Jurkat, Clone E6-1 (cell line): Measurements from ENCODE around the gene NANS.
"Not testable (repeated sequence)": the region's sequence is repeated elsewhere in the genome, so short reads cannot be mapped to it uniquely, and the experiment has no call there.

Source experiments
- DNase-seq: peaks from one replicate; pipeline ENCODE4 v3.0.0-alpha.2; 2011; ENCODE audit warnings: low read depth, low spot score
- H3K4me3 ChIP-seq: 2 replicates; pipeline ENCODE4 v1.5.1; 2011; ENCODE audit warnings: mild to moderate bottlenecking, low read length, control low read depth, moderate library complexity

The NANS gene

DNA sequence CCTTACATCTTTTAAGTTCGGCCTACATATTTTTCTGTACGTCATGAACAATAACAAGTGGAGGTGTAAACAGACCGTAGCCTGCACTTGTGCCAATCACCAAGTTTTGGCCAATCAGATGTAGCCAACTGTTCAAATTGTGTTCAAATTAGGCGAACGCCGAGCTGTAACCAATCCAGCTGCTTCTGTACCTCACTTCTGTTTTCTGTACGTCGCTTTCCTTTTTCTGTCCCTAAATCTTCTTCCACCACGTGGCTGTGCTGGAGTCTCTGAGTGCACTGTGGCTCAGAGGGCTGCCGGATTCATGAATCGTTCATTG is 36.0 kb downstream of the NANS start:
- H3K4me3 ChIP-seq = no peak overlapping the region
- no peak for DNase-seq

DNA sequence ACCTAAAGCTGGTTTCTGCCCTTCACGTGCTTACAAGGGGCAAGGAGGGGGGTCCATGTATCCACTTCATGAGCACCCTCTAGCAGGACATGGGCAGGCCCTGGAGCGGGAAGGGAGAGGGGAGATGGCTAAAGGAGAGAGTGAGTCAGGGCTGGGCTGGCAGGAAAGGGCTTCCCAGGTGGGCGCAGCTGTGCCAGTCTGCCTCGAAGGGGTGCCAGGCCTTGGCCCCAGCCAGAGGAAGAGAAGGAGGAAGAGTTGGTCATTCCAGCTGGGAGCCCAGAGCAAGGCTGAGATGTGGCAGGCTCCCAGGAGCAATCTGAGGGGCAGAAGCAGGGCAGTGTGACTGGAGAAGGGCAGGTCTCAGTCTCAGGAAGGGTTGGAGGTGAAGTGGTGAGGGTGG is 37.8 kb downstream of the NANS start:
- no peak overlapping the region for H3K4me3 ChIP-seq
- no peak for DNase-seq

DNA sequence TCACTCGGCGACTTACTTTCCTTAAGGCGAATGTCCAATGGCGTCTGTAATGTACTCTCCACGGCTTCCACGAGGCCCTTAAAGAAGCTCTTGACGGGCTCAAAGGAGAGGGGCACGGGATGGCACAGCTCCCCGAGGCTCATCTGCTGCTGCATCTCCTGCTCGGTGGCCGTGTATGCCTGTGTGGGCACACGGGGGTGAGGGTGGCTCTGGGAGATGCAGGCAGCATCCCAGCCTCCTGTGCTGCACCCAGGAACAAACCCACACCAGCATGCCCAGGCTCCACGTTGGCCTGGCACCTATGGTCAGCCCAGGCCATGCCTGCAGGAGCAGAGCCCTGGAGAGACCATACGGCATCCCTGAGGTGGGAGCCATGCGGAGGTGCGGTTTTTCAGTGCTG is 38.3 kb downstream of the NANS start:
- no peak overlapping the region for H3K4me3 ChIP-seq
- no peak for DNase-seq

DNA sequence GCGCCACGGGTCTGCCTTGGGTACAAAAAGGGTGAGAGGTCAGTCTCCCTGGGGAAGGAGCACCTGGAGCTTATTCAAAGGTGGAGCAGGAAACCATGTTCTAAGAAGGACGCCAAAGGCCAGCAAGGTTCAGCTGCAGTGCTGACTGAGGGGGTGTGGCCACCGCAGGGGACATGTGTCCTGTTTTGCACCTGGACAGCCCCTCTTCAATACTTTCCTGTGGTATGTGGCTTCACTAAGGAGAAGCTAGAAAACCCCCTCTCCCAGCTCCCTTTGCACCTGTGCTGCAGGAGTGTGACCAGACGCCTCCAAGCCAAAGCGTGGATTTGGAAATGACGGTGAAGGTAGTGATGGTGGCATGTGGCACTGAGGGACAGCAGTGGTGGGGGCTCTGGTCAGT is 38.9 kb downstream of the NANS start:
- no peak for DNase-seq
- H3K4me3 ChIP-seq = no peak overlapping the region

DNA sequence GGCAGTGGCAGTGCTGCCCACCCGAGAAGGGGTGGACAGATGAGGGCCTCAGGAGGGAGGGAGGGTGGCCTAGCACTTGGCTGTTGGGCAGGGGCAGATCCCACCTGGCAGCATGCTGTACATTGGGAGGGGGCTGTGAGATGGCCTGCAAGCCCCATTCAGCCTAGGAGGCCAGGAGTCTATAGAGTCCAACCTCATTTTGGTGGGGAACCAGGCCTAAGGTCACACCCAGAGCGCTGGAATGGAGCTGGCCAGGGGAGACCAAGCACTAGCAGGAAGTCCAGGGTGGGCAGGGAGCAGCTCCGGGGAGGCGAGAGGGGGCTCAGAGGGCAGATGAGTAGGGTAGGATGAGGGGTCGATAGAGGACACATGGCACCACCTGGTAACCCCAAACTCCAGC is 39.6 kb downstream of the NANS start:
- DNase-seq = no peak
- H3K4me3 ChIP-seq = no peak overlapping the region

DNA sequence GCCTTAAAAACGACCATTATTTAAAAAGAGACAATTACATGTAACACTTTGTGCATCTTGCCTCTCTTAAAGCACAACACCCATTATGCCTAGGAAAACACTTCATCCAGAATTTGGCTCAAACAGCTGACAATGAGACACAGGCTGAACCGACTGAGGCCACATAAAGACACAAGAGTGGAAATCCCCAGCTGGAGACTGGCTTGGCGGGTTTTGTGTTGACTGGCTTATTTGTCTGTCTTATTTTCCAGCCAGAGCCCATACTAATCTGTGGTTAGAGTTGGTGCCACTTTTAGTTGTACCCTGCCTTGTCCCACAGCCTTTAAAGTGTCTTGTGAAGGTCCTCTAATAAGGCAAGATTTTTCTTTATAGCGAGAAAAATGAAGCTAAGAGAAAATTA is 41.3 kb downstream of the NANS start:
- no peak overlapping the region for H3K4me3 ChIP-seq
- DNase-seq = no peak

DNA sequence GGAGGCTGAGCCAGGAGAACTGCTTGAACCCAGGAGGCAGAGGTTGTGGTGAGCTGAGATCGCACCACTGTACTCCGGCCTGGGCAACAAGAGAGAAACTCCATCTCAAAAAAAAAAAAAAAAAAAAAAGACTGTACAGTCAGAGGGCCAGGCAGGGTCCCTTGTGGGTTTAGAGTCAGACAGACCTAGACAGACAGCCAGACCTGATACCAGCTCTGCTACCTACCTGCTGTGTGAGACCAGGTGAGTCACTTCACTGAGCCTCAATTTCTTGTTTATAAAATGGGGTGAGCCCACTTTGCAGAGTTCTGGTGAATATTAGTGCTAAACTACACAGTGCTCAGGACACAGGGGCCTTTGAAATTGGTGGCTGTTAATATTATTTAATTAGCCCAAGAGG is 42.8 kb downstream of the NANS start:
- no peak overlapping the region for H3K4me3 ChIP-seq
- no peak for DNase-seq

DNA sequence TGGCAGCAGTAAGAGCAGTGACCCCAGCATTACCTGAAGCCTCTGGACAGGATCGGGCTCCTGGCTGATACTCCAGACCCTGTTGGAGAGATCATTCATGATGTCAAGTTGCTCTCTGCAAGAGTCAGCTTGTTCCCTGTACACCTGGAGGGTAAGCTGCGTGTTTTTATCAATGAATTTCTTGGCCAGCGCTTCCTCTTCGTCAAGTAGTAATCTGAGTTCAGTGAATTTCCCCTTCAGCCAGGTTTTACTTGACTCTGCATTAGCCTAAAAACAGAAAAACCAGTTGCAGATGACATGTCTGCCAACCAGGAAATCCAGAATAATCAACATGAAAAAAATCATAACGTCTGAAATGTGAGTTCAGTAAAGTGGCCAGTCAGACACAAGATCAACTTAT is 43.4 kb downstream of the NANS start:
- no peak for DNase-seq
- H3K4me3 ChIP-seq = no peak overlapping the region

DNA sequence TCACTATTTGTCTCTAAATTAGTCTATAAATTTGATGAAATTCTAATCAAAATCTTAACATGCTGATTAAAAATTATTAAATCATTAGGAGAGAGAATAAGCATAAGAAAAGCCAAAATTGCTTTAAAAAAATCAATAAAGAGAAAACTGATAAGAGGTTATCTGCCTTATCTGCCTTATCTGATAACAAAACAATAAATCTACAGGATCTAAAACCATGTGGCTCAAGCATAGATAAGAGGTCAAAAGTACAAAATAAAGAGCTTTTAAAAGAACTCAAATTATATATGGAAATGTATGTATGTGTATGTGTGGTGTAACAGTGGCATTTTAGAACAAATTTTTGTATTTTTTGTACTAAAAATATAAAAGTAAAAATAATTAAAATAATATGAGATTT is 43.9 kb downstream of the NANS start:
- DNase-seq = no peak

DNA sequence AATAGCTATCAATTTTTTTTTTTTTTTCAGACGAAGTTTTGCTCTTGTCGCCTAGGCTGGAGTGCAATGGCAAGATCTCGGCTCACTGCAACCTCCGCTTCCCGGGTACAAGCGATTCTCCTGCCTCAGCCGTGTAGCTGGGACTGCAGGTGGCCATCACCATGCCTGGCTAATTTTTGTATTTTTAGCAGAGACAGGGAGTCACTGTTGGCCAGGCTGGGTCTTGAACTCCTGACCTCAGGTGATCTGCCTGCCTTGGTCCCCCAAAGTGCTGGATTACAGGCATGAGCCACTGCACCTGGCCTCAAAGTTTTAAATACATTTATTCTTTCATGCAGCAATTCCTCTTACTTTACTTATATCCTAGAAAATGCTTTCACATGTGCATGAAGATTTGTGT is 44.9 kb downstream of the NANS start:
- peak overlapping the region; percentile 11 for H3K4me3 ChIP-seq
- no peak for DNase-seq

More for the DNA sequence above, 43.9 kb downstream of the NANS start:
- H3K4me3 ChIP-seq = no peak overlapping the region

DNA sequence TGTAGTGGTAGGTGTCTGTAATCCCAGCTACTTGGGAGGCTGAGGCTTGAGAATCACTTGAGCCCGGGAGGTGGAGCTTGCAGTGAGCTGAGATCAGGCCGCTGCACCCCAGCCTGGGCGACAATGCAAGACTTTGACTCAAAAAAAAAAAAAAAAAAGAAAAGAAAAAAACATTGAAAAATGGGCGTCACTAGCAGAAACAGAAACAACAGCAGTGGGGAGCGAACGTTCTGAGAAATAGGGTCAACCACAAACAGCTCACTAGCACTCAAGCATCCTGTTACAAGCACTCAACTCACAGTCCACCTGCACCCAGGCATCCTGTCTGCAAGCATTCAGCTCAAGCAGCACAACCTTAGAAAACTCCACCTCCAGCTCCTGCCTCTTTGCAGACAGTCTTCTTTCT is 45.3 kb downstream of the NANS start:
- peak; percentile 100 for DNase-seq
- H3K4me3 ChIP-seq = peak overlapping the region; percentile 29

DNA sequence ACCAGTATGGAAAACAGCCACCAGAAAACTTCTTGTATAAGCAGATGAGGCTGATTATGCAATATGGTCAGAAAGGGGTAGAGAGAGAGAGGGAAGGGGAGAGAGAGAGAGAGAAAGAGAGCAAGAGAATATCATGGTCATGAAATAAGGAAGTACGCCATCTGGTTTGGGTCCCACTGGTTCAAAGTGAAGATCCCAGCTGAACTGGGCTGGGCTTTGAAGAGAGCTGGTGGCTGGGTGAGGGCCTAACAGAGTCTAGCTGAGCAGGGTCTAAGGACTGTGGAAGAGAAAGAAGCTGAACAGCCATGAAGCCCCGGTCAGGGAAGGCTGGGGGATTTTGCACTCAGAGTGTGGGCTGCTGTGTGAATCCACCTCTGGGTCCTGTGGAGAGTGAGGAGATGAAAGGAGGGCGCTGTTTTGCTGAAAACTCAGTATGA is 47.9 kb downstream of the NANS start:
- no peak for DNase-seq
- no peak overlapping the region for H3K4me3 ChIP-seq

DNA sequence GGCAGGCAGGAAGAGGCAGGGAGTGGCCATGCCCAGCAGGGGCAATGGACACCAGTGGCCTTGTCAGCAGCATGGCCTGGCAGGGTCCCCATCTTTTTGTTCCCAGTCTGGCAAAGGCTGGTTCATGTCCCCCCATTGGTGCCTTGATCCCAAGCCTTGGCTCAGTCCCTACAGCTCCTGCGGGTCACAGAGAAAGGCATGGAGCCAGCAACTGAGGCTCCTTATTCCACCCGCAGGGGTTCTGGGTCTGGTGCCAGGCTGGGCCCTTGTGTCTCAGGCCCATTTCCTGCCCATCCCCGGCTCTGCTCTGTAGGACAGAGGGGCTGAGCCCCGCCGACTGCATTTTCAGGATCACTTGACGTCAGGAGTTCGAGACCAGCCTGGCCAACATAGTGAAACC is 48.5 kb downstream of the NANS start:
- no peak for DNase-seq
- no peak overlapping the region for H3K4me3 ChIP-seq

DNA sequence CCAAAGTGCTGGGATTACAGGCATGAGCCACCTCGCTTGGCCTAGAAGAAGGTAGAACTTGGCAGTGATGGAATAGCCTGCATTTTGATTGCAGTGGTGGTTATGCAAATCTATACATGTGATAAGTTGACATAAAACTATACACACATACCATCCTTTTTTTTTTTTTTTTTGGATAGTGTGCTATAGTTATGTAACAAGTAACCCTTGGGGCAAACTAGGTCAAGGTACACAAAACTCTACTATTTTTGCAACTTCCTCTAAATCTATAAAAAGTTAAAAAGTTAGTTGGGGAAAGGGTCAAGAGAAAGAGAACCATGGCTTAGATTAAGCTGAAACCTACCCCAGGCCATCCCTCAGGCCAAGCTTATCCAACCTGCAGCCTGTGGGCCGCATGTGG is 51.4 kb downstream of the NANS start:
- H3K4me3 ChIP-seq = peak overlapping the region; percentile 18; the same call in 1 of the 2 replicates
- DNase-seq = no peak

DNA sequence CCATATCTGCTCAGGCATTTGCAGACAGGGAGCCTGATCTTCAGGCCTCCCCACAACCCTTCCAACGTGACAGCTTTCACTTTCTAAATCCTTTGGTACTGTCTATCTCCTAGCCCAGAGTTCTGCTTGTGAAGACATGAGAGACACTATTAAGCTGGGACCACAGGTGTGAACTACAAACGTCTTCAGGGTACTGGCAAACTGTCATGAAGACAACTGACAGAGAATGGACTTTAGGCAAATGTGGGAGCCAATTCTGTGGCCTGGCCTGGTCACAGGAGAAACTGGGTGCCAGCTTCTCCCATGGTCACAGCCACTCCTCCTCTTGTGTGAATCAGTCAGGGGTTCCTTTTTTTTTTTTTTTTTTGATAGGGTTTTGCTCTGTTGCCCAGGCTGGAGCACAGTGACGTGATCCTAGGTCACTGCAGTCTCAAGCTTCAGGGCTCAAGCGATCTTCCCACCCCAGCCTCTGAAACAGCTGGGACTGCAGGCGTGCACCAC is 52.0 kb downstream of the NANS start:
- H3K4me3 ChIP-seq = 0 out of 2 replicates have a peak overlapping the region, but pooled peaks have one; percentile 18
- peak; percentile 86 for DNase-seq

DNA sequence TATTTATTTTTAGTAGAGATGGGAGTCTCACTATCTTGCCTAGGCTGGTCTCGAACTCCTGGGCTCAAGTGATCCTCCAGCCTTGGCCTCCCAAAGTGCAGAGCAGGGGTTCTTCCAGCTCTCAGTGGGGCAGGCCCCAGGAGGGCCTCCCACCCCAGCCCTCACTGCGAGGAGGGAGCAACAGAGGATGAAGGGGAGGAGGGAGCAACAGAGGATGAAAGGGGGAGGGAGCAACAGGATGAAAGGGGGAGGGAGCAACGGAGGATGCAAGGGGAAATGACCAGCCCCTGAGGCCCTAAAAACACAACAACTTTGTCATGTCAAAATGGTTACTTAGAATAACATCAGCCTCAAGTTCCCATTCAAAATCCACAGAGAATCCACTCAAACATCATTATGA is 52.5 kb downstream of the NANS start:
- no peak for DNase-seq
- no peak overlapping the region for H3K4me3 ChIP-seq

DNA sequence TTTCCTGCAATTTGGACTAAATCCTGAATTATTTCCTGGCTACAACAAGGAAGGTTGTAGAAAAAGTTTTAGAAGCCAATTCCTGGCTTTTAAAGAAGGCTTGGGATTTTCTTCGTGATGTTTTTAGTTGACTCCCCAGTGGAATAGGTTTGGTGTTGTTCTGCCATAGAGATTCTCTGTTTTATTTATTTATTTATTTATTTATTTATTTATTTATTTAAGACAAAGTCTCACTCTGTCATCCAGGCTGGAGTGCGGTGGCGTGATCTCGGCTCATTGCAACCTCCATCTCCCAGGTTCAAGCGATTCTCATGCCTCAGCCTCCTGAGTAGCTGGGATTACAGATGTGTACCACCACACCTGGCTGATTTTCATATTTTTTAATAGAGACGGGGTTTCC is 60.6 kb downstream of the NANS start:
- DNase-seq, H3K4me3 ChIP-seq: not testable (repeated sequence)

DNA sequence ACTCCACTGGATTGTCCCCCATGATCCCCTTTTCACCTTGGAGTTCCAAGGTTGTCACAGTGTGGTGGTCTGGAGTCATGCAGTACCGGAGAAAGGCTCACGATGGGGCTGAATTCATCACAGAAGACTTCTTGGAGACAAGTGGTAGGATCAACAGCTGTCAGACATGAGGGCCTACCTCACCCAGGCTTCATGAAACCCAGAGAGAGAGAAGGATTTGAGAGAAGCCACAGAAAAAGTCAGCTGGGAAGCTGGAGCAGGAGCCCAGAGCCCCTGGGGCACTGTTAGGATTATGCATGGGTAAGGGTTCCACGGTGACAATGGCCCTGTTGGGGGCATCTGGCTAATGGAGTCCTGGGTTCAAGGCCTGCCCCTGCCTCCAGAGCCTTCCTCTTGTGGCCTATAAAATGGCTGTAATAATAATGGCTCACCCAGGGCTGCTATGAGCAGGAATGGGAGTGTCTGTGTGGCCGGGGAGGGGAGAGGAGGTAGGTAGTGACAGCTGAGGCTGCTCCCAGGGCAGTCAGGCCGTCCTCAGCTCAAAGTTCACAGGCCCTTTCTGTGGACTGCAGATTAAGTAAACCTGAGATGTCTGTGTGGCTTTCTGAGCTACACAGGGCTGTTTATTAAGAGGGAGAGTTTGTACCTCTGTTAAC is 61.6 kb downstream of the NANS start:
- peak; percentile 68 for DNase-seq

DNA sequence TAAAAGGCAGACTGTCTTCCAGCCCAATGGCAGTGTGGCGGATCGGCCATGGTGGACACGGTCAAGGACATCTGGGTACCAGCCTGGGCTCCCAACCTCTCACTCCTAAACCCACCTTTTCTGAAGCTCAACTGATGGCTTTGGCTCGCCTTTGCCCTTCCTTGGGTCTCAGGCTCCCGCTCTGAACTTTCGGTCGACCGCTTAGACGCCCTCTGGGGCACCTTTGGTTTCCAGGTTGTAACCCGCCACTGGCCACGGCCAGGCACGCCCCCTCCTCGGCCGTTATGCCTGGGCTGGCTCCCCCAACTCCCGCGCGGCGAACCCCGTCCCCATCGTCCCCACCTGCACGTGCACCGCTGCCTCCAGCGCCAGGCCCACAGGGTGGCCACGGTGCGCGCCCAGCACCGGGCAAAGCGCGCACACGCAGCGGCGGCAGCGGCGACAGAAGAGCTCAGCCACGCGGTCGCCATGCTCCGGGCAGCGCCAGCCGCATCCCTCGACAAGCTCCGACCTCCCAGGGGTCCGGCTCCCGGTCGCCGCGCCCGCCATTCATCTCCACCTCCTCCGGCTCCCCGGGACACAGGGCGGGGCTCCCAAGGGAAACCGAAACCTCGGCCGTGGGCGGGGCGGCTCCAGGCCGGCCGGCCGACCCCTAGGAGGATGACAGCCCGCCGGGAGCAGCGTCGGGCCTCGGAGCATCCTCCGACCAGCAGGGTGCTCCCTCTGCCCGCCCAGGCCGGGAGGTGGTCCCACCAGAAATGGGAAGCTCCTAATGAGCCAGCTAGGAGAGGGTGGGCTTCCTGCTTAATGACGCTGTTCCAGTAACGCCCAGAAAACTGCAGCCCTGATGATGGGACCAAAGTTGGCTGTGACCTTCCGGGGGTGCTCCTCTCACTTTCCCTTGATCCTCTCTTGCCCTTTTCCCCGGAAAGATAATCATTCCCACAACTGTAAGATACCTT is 62.4 kb downstream of the NANS start, which contains the start of gene TRIM14:
Gene TRIM14, minus strand, starts transcription at position 583 of the 962 bp plus-strand sequence. Its CDS starts 34 bp downstream, at position 549.
- no peak for DNase-seq
- peak within 1 kb of the TSS; percentile 82 for H3K4me3 ChIP-seq

More for the DNA sequence above, 61.6 kb downstream of the NANS start:
- peak overlapping the region; percentile 82 for H3K4me3 ChIP-seq

DNA sequence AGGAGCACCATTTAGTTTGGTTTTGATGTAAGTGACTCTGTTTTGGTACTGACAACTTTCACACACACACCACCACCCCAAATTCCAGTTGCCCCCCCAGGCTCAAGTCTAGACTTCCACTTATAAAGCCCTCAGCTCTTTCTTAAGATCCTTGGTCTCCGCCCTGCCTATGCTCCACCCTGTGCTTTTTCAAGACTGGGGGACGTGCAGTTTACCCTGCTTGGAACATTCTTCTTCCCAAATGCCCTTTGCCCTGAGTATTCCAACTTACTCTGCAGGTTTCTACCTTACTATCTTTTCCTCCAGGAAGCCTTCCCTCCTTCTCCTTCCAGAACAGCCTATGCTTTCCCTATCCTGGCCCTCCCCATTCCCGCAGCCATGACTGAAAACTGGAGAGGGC is 63.9 kb downstream of the NANS start:
- no peak for DNase-seq
- H3K4me3 ChIP-seq = no peak overlapping the region
